ENCODE data around the gene GRIP2.

The GRIP2 gene

DNA sequence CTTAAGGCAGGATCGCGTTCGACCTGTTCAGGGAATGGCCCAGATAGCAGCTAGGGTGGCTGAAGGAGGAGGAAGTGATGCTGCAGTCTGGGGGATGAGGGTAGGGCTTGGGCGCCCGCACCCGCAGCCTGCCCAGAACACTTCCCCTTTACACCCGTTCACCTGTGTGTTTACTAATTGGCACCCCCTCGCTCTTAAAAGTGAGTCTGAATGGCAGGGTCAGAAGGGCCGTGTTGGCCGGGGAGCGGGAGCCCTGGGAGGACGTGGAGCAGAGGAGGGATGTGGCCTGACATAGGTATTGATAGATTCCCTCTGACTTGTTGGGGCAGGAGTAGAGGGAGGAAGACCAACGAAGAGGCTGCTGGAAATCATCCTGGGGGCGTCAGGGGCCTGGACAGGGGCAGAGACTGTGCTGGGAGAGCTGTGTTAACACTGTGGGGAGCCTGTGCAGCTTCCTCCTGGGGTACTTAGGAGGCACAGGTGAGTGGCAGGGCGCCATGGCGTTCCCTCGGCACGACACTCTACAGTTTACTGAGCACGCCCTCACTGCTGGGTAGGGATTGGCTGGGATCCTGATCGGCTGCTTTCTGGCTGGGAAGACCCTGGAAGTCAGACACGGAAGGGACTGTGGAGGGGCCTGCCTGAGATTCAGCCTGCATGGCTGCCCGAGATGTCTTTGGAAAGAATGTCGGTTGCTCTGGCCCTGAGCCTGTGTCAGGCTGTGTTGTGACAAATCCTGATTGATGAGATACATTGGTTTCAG, 86.1 kb downstream of the GRIP2 start:
- no peak for DNase-seq (ENCODE audit: low read depth)

DNA sequence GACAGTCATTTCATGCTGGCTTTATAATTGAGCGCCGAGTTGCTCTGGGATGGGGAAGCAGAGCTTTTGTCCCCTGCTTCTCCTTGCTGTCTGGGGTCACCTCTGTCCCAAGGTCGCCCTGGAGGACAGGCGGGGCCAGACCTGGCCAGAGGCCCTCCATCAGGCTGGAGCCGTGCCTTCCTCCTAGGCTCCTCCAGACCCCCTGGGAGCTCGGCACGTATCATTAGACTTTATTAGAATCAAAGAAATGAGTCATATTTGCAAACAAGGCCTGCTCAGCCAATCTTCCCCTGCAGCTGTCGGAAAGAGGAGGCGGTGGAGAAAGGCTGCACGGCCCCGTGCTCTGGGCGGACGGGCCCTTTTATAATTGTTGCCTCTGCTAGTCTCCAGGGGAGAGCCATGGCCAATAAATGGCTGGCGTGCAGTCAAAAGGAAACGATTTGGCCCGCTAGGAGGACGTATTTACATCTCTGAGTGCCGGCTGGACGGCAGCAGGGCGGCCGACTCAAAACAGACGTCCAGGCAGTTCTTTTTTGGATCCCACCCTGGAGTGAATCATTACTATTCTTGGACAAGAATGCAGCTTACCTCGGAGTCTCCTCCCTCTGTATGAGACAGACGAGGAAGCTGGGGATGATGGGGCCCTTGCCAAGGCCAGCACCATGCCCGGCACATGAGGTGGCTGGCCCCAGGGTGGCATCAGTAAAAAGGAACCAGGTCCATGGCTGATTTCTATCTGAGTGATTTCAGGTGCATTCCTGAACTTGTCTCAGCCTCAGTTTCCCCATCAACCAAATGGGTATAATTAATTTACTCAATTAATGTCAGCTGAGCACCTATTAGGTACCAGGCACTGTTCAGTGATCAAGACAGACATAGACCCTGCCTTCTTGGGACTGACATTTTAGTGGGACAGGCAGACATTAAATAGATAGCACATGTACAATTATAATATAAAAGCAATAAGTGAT, 87.1 kb downstream of the GRIP2 start:
- DNase-seq (ENCODE audit: low read depth) = no peak

DNA sequence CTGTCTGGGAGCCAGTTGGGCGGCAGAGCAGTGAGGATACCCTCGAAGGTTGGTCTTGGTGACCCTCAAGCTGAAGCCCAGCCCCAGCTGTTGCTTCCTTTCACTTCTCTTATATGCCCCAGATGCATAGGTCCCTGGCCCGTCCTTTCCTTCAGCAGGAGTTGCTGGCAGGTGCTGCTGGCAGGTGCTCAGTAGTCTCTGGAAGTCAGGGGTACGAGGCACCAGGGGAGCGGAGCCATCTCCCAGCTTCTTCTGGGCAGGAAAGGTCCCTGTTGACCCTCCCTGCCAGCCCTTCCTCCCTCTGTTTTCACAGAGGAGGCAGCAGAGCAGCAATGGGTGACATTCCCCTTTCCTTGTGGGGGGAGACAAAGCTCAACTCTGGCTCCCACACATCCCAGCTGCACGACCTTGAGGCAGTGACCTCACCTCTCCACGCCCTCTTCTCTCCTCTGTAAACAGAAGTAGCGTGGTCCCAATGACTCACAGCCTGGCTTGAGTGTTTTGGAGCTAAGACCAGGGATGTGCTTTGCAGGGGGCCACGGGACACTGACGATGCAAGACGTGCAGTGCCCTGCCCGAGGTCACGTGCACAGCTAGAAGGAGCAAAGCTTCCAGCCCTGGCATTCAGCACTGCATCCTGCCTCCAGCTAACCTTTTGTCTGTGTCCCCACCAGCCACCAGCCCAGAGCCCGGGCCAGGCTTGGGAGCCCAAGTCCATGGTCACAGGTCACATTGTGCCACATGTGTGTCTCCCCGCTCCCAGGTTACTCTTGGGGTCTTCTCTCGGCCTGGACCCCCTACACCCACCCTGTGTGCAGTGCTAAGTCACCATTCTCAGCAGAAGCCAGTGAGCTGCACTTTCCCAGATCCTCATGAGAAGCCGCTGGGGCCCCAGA, 88.0 kb downstream of the GRIP2 start:
- DNase-seq (ENCODE audit: low read depth) = no peak

DNA sequence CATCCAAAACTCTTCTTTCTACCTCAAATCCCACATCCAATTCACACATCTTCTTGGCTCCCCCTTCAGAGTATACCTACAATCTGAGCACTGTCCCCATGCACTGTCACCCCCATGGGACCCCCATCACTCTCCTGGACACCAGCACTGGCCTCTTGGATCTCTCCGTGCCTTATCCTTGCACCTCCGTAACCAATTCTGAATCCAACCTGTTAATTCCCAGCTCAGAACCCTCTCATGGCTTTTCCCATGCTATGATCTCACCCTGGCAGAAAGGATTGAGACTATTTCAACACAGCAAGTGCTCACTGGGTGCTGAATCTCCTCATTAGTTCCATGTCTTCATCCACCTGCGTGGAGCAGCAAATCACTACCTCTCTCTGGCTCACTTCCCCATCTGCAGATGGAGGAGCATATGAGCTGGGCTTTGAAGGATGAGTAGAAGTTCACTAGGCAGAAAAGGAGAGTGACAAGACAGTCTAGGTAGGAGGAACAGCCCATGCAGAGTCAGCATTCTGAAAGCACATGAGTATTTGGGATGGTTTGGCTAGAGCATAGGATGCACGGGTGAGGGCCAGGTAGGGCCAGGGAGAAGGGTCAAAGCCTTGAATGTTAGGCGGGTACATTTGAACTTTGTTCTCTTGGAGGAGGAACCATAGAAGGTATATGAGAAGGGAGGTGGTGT, 89.1 kb downstream of the GRIP2 start:
- DNase-seq (ENCODE audit: low read depth) = no peak

DNA sequence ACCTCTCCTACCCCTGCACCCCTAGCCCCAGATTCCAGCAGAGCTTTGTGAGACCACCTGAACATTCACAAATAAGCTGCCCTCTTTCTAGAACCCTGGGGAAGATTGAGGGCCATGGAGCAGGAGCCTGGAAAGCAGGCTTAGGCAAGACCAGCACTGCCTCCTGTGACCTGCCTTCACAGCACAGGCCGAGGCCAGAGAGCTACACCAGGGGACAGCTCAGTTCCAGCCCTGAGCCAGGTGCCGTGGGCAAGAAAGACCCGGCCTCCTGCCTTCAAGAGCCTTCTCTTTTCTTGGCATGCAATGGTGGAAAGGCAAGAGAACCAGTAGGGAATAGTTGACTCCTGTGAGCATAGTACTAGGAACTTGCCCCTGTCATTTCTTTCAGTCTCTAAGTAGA, 89.6 kb downstream of the GRIP2 start:
- no peak for DNase-seq (ENCODE audit: low read depth)

DNA sequence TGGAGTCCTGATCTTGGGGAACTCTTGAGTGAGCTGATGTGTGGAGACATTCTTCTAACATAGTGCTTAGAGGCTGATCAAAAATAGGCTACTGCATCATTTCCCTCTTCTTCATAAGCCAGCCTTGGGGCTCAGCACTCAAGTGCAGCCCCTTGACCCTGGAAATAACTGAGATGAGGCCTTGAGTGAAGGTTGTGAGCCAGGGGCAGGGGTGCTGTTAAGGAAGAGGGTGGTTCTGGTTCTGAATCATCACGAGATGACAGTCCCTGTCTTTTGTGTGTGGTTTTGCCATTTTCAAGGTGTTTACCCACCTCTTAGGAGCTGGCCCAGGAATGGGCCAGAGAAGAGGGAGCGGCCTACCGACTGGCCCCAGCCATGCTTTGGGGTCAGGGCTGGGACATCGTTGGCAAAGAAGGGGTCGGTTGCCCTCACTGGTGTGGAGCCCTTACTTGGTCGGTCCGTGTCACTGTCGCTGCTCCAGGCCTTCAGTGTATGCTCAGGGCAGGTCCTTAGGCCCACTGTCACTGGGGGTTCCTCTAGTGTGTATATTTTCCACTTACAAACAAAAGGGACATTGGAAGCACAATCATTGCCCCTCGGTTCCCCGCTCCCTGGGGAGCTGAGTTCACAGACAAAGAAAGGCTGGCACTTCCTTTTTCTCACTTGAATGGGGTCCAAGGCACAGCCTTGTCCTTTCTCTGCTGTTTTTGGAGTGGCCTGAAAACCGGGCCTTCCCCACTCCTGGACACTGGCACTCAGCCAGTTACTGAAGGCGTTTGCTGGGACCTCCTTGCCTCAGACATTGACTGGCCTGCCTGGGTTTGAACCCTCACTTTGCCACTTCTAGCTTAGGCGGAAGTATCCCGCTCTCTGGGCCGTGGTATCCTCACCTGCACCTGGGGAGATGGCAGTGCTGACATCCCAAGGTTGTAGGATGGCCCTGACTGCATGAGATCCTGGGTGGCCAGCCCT, 91.1 kb downstream of the GRIP2 start:
- no peak for DNase-seq (ENCODE audit: low read depth)

DNA sequence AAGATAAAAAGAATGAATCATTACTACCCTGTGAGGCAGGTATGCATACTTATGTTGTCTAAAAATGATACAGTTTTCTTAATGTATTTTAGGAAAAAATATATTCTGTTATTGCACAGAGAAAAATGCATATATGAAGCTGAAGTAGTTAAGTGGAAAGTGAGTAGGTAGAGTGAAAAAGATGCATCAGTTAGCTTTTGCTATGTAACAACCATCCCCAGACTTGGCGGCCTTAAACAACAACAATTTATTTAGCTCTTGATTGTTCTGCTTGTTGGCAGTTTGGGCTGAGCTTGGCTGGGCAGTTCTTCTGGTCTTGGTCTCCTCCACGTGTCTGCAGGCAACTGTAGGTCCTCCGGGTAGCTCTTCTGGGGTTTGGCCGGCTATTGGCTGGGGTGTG, 92.1 kb downstream of the GRIP2 start:
- no peak for DNase-seq (ENCODE audit: low read depth)

DNA sequence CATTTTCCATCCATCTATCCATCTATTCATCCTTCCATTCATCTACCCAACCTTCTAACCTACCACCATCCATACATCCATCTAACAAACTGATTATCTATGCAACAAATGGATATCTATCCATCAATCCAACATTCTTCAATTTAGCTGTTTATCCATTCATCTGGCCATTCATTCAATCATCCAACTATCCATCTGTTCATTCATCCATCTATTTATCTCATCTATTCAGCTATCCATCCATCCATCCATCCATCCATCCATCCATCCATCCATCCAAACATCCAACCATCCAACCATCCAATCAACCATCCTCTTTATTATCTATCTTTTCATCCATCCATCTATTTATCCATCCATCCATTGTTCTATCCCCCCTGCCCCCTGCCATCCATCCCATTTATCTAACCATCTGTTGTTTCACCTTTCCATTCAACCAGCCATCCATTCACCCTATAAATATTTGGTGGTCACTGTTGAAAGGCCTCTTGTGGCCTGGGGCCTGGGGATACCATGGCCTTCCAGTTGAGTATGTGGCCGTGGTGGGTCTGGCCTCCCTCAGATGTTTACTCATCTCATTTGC, 93.1 kb downstream of the GRIP2 start:
- no peak for DNase-seq (ENCODE audit: low read depth)

DNA sequence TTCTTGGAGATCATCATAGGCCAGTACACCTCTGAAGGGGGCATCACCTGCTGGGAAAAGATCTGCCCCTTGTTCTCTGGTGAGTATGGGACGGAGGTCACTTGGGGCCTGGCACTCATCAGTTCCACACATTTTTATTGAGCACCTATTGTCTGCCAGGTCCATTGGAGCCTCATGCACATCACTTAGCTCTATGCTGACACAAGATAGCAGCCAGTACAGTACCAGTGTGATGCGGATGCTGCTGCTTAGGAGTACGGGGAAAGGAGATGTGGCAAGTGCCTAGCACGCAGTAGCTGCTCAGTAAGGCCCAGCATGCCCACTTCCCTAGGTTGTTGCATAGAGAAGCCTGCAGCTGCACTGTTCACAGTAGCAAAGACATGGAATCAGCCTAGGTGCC, 94.4 kb downstream of the GRIP2 start:
- DNase-seq (ENCODE audit: low read depth) = no peak

DNA sequence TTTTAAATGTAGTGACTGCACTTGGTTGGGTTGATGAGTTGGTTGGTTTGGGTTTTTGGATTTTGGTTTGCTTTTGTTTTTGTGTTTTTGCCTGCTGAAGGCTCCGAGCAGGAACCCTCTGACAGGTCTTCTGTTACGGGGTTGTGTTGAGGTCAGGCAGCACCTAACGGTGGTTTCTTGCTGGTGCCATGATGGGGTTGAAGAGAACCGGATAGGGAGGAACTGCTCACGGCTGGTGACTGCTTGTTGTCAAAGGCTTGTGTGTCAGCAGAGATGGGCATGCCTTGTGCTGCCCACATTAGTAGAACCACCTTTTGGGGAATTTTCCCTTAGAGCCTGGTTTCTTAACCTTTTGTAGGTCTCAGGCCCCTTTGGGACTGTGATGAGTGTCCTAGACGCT, 95.8 kb downstream of the GRIP2 start:
- DNase-seq (ENCODE audit: low read depth) = no peak

DNA sequence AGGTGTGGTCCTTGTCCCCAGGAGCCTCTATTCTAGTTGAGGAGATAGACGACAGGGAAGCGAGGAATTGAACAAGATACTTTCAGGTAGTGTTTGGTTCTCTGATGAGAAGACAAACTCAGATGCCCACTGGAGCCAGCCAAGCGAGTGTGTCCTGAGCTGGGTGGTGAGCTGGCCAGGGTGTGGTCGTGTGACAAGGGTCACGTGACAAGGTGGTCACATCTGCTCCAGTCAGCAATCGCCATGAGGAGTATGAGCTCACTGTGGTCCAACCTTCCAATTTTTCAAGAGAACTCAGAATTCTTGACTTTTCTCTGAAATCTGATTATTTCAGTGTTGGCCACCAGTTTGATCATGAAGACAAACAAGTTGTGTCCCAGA, 98.2 kb downstream of the GRIP2 start:
- no peak for DNase-seq (ENCODE audit: low read depth)

DNA sequence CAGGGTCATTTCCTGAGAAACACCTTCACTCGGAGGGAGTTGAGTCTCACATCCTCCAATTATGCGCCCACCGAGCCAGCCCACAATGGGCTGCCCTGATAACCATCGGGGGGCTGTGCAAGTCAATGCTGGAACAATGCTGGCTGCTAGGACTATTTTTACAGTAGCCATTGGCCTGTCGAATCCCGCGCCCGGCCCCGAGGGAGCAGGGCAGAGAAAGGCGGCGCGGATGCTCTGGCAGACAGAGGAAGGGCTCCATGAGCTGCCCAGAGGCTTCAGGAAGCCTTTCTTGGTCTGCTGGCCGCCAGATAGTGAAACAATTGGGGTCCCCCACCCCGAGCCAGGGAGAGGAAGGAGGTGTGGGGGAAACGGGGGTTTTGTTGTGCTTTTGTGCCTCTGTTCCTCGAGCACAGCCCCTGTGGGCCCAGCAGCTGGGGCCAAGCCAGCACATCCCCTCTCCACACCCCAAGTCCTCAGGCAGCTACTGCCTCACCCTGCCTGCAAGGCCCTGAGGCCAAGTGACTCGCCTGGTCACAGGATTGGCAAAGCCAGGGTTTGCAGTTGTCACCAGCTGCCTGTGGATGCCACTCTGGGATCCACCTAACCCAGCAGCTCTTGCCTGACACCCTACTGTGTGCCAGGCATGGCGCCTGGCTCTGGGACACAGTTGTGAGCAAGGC, 98.8 kb downstream of the GRIP2 start:
- no peak for DNase-seq (ENCODE audit: low read depth)

DNA sequence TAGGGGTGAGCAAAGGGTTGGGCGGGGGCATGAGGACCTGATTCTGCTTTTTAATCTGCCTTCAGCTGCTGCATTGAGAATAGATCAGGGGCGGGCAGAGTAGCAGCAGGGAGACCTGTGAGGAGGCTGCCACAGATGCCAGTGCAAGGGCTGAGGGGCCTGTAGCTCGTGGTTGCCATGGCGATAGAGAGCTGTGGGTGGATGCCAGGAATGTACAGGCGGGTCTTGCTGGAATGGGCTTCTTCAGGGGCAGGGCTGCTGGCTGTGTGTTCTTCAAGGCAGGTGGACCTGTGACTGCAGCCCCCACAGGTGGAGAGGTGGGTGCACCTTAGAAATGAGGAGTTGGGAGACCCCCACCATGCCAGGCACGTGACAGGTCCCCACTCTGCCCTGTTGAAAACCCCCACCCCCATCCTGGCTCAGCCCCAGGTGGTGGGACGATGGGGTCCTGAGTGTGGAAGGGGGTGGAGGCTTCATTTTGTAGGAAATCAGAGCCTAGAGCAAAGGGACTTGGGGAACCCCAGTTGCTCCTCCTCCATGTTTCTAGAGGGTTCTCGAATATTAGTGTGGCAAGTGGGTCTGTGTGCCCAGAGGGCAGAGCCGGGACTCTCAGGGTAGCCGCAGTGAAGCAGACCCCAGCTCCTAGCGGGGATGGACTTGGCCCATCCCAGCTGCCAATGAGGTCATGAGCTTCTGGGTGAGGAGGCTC, 99.5 kb downstream of the GRIP2 start:
- DNase-seq (ENCODE audit: low read depth) = no peak

DNA sequence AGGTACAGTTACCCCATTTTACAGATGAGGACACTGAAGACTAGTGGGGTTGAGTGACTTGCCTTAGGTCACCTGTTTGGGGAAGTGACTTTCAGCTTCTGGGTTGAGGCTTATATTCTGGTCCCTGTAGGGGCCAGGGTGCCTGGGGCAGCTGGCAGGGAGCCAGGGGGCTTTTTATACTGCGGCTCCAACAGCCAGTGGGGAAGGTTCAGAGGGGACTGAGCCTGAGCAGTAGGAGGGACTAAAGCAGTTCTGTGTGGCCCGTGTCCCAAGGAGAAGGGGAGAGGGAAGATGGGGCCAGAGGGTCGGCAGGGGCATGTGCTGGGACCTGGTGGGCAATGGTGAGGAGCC, 100.0 kb downstream of the GRIP2 start:
- DNase-seq (ENCODE audit: low read depth) = no peak

DNA sequence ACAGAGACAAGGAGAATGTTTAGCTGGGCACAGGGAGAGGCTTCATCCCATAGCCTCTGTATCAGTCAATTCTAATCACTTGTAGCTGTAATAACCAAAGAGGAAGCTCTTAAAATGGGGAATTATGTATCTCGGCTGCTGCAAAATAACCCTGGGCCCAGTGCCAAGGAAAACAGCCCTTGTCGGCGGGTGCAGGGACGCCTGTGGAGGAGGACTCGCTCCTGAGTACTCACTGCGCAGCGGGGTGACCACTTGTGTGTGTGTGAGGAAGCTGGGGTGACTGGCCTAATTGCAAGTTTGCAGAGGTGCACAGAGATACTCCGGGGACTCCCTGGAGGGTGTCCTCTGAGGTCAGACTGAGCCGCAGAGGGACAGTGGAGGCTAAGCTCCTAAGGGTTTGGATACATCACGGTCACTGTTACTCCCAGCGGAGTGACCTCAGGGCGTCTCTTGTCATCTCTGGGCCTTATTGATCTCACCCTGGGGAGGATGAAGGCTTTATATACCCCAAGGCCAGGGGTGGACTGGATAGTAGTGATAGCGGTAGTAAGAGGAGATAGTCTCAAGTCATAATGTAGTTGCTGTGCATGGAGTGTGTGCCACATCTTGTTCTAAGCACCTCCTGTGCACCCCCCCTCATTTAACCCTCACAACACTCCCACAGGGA, 100.5 kb downstream of the GRIP2 start:
- no peak for DNase-seq (ENCODE audit: low read depth)
